CMK (cell line): Measurements from ENCODE around the gene WDFY3.

Source experiments
- DNase-seq: peaks from one replicate; pipeline ENCODE4 v3.0.0-alpha.2; 2010; ENCODE audit warnings: low read depth

Gene WDFY3

DNA sequence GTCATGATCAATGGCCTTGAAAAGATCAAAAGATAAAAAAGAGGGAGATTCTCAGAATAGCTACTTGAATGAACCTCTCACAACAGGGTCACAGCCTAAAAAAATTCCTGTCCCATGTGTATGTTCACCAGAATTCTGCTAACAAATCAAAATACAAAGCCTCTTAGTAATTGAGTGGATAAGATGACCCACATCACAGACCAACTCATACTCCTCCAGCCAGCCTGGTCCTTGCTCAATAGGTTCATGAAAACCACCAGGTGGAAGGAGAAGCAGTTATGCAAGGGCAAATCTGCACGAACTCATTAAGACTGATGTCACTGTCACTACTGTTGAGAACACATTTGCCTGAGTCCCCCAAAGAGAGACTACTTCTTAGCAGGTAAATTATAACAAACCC is 21.5 kb downstream of the WDFY3 start:
- no peak for DNase-seq

DNA sequence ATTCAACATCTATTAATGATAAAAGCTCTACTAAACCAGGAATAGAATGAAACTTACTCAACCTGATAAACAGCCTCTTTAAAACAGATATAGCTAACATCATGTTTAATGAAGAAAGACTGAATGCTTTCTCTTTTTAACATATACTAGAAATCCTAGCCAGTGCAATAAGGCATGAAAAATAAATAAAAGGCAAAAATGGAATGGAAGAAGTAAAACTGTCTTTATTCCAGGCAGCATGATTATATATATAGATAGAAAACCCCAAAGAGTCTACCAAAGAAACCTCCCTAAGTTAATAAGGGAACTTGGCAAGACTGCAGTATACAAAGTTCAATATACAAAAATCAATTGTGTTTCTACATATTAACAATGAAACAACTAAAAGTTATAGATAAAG is 25.5 kb downstream of the WDFY3 start:
- no peak for DNase-seq

DNA sequence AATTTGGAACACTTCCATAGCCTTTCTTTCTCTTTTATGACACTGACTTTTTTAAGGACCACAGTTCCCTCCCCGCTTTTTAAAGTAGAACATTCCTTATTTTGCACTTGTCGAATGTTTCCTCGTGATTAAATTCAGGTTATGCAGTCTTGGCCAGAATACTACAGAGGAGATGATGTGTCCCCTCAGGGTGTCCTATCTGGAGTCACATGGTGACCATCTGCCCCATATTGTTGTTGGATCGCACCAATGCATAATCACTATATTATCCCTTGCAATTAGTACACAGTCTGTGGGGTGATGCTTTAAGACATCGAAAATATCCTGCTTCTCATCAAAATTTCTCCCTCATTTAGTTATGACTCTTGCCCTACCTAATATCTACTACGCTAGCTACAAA is 27.4 kb downstream of the WDFY3 start:
- DNase-seq: no peak

DNA sequence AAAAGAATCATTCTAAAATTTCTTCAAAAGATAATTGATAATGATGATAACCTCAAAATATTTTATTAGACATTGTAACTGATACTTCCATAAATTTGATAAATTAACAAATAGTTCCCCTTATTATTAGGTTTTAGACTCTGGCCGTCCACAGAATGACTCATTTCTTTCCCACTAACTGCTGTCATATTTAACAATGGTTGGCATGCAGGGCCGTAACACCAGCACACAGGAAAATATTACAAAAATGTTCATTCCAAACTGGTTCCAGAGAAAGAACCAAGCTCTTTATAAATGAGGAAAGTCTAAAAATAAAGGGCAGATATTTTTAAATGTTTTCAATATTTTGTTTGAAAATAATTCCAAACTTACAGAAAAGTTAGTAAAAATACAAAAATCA is 28.2 kb downstream of the WDFY3 start:
- no peak for DNase-seq

DNA sequence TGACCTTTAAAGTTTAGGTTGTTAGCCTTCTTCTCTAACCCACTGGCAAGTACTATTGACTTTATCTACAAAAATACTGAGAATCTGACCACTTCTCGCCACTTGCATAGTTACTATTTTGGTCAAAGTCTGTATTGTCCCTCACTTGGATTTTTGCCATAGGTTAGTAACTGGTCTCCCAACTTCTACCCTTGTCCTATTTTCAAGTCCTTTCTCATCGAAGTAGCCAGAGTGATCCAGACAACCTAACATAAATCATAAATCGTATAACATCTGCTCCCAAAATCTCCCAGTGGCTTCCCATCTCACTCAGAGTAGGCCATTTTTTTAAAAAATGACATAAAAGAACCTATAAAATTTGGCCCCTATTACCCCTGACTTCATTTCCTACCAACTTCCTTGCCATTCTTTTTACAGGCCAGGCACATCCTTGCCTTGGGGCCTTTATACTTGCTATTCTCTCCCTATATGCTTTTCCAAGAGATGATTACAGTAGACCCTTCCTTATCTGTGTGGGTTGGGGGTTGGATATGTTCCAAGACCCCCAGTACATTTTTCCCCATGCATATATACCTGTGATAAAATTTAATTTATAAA is 29.0 kb downstream of the WDFY3 start:
- no peak for DNase-seq

DNA sequence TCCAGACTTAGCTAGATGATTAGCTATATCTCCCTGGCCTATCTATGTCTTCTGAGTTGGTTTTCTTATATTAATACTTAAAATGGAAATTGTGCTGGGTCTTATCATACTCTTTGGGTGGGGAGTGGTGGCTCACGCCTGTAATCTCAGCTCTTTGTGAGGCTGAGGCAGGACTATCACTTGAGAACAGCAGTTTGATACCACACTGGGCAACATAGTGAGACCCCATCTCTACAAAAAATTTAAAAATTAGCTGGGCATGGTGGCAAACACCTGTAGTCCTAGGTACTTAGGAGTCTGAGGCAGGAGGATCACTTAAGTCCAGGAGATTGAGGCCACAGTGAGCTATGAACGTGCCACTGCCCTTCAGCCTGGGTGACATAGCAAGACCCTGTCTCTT is 30.4 kb downstream of the WDFY3 start:
- DNase-seq: no peak

DNA sequence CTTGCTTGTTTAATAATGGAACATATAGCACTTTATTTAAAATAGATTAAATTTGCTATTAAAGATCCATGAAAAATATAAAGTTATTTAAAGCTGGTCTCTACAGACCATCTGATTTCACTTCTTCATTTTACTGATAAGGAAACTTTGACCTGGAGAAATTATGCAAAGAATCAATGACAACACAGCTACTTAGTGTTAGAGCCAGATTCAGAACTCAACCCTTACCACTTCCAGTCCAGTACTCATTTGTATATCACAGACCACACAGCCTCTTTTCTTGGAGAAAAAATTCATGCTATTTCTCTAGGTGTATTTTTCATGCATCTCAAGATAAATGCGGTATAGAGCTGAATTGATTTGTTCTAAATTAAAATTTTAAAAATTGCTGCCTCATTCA is 34.0 kb downstream of the WDFY3 start:
- DNase-seq: no peak

DNA sequence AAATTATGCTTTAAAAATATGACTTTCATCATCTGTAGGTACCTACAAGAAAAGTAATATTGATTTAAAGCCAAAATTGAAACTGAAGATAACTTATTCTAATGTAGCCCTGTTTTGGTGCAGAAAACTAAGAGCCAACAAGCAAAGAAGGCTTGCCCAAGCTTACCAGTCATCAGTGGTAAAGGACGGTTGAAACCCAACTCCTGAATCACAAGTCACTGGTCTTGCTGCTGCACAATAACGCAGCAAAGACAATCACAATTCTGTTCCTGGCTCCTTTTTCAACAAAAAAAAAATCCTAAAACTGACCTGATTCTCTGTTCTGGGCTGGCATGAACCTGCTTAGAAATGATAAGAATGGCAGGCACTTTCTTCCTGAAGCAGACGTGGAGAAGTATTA is 34.5 kb downstream of the WDFY3 start:
- DNase-seq: no peak

DNA sequence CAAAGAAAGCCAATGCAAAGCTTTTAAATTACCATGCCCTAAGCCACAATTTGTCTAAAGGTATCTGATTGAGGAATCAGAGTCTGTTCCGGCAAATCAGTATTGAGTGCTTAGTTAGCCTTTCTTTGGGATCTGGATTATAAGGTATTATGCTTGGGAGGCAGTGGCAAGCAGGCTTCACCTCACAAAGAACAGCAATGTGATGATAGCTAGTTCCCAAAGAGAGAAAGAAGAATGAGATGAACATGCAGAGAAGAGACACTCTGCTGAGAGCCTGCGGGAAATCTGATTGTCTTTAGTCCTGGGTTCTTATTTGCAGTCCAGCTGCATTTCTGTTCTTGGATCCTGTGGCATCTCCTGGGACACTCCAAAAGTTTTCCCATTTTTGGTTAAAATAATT is 35.2 kb downstream of the WDFY3 start:
- DNase-seq: no peak

DNA sequence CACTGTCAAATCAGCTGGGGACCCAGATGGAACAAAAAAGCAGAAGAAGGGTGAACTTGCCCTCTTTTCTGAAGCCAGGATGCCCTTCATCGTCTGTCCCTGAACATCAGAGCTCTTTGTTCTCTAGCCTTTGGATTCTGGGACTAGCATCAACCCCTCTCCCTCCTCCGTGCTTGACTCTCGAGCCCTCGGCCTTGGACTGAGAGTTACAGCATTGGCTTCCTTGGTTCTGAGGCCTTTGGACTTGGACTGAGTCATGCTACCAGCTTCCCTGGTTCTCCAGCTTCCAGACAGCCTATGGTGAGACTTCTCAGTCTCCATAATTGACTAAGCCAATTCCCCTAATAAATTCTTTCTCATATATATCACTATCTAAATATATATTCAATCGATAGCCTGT is 38.4 kb downstream of the WDFY3 start:
- no peak for DNase-seq

DNA sequence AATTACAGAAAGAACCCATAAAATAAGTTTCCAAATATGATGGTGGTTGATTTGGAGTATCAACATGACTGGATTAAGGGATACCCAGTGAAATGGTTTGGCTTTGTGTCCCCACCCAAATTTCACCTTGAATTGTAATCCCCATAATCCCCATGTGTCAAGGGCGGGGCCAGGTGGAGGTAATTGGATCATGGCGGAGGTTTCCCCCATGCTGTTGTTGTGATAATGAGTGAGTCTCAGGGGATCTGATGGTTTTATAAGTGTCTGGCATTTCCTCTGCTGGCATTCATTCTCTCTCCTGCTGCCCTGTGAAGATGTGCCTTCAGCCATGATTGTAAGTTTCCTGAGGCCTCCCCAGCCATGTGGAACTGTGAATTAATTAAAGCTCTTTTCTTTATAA is 39.1 kb downstream of the WDFY3 start:
- DNase-seq: no peak

DNA sequence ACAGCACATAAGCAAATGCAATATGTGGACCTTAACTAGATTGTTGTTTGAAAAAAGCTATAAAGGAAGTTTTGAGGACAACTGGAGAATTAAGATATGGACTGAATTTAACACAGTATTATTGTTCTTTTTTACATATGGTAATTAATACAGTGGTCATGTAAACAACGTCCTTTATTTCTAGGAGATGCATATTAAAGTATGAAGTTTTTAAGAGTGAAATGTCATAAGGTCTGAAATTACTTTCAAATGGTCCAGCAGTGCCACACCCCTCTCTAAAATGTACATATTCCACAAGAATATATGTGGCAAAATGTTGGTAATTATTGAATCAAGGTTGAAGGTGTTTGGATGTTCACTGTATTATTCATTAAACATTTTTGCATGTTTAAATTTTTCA is 40.9 kb downstream of the WDFY3 start:
- no peak for DNase-seq

DNA sequence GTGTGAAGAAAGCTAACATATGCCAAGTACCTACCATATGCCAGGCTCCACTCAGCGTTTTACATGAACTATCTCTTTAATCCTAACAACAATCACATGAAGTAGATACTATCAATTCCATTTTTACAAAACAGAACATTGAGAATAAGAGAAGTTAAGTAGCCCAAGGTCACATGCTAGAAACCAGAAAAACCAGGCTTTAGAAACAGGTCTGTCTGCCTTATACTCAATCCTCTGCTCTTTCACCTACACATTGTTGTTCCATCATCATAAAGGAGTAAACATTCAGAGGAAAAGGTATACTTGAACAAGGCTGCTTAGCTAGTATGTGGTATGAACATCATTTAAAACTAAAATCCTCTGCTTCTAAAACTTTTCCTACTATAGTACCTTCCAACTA is 42.1 kb downstream of the WDFY3 start:
- no peak for DNase-seq

DNA sequence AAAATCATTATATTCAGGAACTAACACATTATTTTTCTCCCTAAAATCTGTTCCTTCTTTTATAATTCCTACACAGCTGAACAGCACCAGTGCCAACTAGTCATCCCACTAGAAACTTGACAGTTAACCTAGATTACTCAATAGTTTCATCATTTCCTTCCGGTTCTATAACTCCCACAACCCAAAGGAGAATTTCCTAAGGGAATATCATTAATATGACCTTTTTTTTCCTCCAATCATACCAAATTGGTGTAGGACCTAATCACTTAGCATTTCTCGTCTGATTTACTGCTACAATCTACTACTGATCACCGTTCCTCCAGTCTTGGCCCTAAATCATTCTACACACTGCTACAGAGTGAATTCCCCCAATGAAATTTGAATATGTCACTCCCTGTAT is 45.9 kb downstream of the WDFY3 start:
- DNase-seq: no peak

DNA sequence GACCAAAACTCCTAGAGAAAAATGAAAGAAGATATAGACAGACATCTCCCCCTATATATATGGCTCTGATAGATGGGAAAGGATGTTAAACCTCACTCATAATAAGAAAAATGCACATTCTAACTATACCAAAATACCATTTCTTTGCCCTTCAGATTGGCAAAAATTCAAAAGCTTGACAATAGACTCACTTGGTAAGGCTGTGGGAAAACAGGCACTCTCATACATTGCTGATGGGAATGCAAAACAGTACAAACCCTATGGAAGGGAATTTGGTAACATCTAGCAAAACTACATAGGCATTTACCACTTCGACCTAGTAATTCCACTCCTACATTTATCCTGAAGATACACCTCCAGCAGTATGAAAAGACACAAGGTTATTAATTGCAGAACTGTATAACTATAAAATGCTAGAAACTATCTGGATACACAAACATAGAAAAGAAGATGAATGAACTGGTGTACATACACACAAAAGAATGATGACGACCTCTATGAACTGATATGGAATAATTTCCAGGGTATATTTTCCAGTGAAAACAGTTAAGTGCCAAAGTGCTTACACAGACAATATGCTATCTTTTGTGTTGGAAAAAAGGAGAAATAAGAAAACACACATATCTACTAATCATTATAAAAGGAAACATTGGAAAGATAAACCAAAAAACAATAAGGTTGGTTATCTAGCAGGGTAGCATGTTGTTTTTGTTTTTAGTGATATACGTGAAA is 48.5 kb downstream of the WDFY3 start:
- DNase-seq: no peak

DNA sequence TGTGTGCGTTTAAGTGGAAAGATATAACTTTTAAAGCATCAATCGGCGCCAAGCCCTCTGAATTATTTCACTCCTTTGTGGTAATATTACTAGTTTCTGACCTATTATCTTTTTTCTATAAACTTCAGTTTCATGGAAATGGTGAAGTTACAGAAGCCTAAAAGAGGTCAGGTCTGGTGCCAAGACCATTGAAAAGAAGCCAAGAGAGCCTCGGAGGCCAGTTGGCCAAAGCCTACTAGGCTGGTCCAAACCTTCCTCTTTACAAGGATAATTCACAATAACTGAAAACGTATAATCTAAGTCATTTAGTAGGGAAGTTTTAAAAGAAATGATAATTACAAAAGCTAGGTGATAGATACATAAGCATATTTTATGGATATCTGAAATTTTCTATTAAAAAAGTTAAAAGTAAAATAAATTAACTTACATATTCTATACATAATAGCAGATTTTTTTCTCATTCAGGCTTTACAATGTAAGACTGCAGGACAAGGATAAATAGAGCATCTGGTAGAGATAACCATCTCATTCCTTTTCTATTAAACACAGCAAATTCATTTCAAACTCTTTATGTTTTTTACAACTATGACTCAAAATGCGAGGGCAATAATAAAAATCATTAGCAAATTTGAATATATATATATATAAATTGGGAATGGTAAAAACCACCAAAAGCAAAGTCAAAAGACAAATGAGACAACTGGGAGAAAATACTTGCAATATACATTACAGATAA is 49.2 kb downstream of the WDFY3 start:
- DNase-seq: no peak

DNA sequence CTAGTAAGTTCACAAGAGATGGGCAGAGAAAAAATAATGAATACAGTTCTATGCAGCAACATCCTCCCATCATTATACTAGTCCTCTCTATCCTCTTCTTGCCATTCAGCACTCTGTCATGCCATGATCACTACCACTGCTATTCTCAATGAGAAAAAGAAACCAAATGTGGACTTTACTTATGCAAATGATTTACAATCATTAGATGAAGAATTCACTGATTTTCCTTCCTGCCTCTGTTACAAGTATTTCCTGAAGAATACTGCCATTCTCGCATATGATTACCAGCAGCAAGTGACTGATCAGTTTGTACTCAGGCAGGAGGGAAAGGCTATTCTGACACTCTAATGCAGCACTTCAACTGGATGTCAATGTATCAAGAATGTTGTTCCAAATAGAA is 50.3 kb downstream of the WDFY3 start:
- no peak for DNase-seq

DNA sequence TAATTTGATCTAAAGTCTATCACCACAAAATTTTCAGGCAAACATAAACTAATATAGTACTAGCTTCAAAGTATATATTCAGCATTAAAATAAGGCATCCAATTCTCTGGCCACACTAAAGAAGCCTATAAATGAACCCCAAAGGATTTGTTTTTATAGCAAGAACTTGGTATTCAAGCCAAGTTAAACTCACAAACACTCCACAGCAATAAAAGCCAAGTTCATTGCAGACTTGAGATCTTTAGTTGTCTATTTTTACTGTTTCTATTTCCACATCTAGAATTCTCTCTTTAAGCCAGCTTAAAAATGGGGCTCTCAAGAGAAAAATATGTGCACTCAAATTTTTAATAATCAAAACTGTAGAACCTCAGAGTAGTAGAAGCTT is 51.1 kb downstream of the WDFY3 start:
- no peak for DNase-seq

DNA sequence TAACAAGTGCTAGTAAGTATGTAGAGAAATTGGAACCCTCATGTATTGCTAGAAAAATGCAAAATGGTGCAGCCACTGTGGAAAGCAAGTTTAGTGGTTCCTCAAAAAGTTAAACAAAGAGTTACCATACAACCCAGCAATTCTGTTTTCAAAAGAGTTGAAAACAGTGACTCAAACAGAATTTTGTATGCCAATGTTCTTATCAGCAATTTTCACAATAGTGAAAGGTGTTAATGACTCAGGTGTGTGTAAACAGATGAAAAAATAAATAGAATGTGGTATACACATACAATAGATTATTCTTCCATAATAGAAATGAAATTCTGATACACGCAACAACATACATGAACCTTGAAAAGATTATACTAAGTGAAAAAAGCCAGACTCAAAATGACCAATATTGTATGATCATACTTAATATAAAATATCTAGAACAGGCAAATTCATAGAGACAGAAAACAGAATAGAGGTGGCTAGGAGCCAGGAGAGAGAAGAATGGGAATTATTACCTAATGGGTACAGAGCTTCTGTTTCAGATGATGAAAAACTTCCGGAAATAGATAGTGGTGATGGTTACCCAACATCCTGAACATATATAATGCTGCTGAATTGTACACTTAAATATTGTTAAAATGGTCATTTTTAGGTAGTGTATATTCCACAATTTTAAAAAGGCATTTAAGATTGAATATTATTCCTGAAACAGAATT is 51.6 kb downstream of the WDFY3 start:
- no peak for DNase-seq

DNA sequence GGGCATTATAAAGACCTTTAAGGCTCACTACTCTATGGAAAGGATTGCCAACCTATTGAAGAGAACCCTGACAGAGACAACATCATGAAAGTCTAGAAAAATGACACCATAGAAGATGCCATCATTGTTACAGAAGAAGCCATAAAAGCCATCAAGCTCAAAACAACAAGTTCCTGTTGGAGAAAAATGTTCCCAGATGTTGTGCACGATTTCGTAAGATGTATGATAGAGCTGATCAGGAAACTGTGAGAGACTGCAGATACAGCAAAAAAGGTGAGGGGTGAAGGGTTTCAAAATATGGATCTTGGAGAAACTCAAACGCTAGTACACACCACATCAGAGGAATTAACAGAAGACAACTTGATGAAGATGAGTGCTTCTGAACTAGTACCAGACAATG is 53.3 kb downstream of the WDFY3 start:
- DNase-seq: no peak

DNA sequence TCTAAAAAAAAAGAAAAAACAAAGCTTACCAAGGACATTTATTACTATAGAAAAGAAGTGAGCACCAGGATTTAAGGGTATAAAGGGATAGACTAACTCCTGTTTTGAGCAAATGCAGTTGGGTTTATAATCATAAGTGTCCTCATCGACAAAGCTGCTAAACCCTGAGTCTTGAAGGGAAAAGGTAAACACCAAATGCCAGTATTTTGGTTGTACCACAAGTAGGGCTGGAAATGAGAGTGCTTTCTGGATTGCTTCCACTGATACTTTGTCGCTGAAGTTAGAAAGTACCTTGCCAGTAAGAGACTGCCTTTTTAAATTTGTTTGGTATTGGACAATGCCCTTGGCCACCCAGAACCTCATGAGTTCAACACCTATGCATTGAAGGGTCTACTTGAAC is 53.7 kb downstream of the WDFY3 start:
- no peak for DNase-seq

DNA sequence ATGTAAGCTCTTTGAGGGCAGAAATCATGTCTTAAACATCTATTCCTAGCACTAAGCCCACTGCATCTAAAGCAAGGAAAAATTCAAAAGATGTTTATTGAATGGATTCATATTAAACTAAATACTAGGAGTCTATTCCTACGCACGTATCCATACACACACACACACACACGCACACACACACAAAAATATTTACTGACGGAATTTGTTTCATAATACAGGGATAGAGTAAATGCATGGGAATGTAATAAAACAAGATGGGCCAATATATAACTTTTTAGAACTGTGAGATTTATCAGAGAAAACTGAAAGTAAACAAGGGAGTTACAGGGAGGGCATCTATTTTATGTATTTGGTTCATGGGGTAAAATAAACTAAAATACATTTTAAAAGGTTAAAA is 57.6 kb downstream of the WDFY3 start:
- no peak for DNase-seq

DNA sequence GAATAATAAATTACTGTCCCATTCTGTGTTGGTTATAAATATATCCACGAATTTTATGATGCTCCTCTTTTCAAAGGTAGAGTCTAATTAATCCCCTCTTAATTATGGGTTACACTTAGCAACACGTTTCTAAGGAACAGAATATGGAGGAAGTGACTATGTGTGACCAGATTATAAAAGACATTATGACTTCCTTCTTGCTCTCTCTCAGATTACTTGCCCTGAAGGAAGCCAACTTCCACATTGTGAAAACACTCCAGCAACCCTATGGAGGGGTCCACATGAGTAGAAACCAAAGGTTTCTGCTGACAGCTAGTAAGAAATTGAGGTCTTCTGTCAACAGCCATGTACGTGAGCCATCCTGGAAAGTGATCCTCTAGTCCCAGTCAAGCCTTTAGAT is 59.3 kb downstream of the WDFY3 start:
- no peak for DNase-seq
